Measurements from ENCODE around the gene DLEC1.

DNA sequence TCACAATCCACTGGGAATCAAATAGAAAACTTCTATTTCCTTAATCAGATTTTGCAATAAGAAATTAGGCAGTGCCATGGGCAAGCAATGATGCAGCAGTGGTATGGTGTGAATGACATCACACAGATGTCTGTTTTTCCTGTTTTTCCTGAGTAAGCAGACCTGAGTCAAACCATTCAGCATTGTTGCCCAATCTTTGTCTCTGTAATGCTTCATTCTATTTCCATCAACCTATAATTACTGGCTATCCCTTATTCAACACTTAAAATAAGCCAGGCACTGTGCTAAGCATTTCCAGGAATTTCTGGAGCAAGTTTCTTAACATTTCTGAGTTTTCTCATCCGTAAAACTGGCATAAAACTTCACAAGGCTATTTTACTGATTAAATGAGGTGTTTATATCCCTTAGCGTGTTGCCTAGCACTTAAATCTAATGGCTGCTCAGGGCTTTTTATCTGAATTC is 115.1 kb downstream of the DLEC1 start:
- TF ChIP-seq, protein P1, sequence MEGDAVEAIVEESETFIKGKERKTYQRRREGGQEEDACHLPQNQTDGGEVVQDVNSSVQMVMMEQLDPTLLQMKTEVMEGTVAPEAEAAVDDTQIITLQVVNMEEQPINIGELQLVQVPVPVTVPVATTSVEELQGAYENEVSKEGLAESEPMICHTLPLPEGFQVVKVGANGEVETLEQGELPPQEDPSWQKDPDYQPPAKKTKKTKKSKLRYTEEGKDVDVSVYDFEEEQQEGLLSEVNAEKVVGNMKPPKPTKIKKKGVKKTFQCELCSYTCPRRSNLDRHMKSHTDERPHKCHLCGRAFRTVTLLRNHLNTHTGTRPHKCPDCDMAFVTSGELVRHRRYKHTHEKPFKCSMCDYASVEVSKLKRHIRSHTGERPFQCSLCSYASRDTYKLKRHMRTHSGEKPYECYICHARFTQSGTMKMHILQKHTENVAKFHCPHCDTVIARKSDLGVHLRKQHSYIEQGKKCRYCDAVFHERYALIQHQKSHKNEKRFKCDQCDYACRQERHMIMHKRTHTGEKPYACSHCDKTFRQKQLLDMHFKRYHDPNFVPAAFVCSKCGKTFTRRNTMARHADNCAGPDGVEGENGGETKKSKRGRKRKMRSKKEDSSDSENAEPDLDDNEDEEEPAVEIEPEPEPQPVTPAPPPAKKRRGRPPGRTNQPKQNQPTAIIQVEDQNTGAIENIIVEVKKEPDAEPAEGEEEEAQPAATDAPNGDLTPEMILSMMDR (IDR thresholded peaks at IDR 0.05), result no peak
- TF ChIP-seq POLR2A (IDR thresholded peaks at IDR 0.05), result no peak

Measured in lower leg skin (tissue), 3 donors.